ENCODE measurements around the gene ANKRD29.

ANKRD29 gene

GRCh38 chr18:23552505-23552904 lies 110.2 kb downstream of the ANKRD29 start:
- no peak for DNase-seq

- no peak for DNase-seq
Observed at GRCh38 chr18:23551978-23552377, 110.7 kb downstream of the ANKRD29 start.

- no peak for DNase-seq
Observed at GRCh38 chr18:23550898-23551297, 111.8 kb downstream of the ANKRD29 start.
